Measurements from ENCODE around the gene C6orf132.

C6orf132 gene

DNA sequence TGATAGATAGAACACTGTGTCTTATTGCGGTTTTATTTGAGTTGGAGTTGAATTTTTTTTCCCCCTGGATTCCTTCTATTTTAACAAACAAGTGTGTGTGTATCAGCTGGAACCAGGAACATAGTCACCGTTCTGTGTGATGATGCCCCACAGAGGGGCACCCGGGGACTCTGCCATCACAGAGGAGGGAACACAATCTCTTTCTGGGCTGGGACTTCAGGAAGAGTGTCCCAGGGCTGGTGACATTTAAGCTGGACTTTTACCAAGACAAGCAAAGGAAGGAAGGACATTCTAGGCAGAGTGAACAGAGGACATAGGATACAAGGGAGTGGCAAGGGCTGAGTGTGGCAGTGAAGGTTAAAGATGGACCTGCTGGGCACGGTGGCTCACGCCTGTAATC lies 58.9 kb downstream of the C6orf132 start:
- no peak for DNase-seq (ENCODE audit: low read depth)
- no peak overlapping the region for H3K4me3 ChIP-seq (ENCODE audit: low read depth, low read length)
- TF ChIP-seq, protein P1, sequence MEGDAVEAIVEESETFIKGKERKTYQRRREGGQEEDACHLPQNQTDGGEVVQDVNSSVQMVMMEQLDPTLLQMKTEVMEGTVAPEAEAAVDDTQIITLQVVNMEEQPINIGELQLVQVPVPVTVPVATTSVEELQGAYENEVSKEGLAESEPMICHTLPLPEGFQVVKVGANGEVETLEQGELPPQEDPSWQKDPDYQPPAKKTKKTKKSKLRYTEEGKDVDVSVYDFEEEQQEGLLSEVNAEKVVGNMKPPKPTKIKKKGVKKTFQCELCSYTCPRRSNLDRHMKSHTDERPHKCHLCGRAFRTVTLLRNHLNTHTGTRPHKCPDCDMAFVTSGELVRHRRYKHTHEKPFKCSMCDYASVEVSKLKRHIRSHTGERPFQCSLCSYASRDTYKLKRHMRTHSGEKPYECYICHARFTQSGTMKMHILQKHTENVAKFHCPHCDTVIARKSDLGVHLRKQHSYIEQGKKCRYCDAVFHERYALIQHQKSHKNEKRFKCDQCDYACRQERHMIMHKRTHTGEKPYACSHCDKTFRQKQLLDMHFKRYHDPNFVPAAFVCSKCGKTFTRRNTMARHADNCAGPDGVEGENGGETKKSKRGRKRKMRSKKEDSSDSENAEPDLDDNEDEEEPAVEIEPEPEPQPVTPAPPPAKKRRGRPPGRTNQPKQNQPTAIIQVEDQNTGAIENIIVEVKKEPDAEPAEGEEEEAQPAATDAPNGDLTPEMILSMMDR (IDR thresholded peaks at IDR 0.05; ENCODE audit: control insufficient read depth, extremely low read depth, insufficient read depth): no peak

DNA sequence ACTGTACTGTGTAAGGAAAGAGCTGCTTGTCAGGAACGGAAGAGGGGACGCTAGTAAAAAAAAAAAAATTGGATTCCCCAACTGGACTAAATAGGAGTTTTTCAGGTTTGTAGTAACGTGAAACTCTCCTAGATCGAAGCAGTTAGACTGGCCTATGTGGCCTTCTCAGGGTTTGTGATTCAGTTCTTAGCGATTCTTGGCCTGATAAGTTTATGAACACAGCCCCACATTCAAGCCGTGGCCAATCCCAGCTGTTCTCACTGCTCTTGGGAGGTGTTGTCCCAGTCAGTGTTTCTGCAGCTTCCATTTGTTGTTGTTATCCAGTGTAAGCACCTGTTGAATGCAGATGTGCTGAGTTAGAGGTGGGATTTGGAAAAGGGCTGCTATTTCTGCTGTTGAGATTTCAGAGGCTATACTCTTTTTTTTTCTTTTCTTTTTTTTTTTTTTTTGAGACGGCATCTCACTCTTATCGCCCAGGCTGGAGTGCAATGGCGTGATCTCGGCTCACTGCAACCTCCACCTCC lies 62.4 kb downstream of the C6orf132 start:
- DNase-seq (ENCODE audit: low read depth): no peak
- TF ChIP-seq, protein P1 (IDR thresholded peaks at IDR 0.05; ENCODE audit: control insufficient read depth, extremely low read depth, insufficient read depth): no peak
- no peak overlapping the region for H3K4me3 ChIP-seq (ENCODE audit: low read depth, low read length)

DNA sequence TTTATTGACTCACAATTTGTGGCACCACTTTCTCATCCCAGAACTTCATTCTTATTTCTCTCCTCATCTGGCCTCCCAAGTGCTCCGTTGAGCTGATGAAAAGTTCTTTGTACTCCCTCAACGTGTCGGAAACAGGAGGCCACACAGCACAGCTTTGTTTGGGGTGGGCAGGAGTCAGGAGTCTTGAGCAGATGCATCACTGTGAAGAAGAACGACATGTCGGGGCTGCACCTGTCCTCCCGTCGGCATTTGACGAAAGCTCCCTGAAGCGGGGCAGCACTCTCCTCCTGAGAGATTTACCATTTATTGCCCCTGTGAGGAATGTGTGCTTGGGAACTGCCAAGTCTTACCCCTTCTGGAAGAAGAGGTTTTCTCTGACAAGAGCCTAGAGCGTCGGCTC lies 64.0 kb downstream of the C6orf132 start:
- no peak overlapping the region for H3K4me3 ChIP-seq (ENCODE audit: low read depth, low read length)
- TF ChIP-seq, protein P1 (IDR thresholded peaks at IDR 0.05; ENCODE audit: control insufficient read depth, extremely low read depth, insufficient read depth): no peak
- no peak for DNase-seq (ENCODE audit: low read depth)

DNA sequence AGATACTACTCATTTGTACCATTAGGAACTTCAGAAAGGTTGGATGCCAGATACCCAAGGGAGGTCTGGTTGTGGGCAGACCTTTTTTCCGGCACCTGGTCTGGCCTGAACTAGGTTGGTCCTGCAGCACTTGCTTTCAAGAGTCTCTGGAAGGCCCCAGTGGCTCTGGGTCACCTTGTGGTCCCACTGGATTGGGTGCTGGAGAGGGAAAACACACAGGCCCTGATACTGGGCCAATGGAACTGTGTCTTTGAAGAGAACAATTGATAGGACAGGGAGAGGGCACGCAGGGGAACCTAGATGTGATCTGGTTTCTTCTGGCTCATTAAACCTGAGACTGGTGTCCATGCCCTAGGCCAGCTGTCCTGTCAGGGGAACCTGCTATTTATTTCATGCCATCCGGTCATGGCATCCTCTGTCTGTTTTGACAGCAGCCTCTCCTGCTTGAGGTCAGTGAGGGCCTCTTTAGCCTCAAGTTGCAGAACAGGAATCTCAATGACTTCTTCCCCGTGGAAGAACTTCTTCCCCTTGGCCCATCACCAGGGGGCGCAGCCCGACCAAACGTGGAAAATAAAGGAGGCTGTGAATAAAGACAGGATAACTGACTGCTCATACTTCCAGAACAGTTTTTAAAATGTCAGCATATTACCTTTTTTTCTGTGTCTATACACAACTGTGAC lies 67.1 kb downstream of the C6orf132 start:
- peak; percentile 72 for DNase-seq (ENCODE audit: low read depth)
- no peak overlapping the region for H3K4me3 ChIP-seq (ENCODE audit: low read depth, low read length)
- TF ChIP-seq, protein P1 (IDR thresholded peaks at IDR 0.05; ENCODE audit: control insufficient read depth, extremely low read depth, insufficient read depth): peak; percentile 86

DNA sequence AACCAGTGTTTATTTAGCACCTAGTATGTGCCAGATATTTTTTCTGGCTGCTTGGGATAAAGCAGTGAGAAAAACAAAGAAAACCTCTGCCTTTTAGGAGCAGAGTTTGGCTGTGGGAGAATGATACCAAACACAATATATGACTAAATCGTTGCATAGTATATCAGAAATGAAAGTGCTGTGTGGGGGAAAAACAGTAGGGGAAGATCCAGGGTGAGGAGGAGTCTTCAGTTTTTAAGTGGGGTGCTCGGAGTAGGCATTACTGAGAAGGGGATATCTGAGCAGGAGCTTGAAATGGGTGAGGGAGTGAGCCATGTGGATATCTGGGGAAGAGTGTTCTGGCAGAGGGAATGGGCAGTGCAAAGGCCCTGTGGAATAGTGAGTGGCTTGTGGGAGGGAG lies 69.1 kb downstream of the C6orf132 start:
- TF ChIP-seq, protein P1 (IDR thresholded peaks at IDR 0.05; ENCODE audit: control insufficient read depth, extremely low read depth, insufficient read depth): no peak
- DNase-seq (ENCODE audit: low read depth): no peak
- H3K4me3 ChIP-seq (ENCODE audit: low read depth, low read length): no peak overlapping the region

DNA sequence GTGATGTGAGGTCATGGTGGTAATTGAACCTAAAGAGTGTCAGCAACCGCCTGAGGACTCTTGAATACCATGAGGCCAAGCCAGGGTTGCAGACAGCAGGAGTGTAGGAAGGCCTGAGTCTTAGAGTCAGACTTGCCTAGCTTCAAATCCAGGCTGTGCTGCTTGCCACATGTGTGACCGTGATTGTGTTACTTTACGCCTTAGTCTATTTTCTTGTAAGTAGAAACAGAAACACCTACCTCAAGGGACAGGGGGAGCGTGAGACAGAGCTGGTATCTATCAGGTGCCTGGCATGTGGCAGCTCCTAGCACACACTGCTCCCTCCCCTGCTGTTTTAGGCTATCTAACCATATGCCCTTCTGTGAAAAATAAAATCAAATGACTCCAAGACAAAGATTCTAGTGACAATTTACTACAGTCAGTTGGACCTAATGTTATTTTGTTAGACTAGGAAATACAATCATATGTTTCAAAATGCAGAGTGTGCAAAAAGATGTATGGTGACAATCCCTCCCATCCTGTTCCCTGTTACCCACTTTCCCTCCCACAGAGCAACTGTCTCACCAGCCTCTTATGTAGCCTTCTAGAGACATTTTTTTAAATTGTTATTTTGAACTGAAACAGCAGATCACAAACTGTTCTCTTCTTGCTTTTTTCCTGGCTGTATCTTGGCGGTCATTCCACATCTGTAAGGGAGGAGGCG lies 70.4 kb downstream of the C6orf132 start:
- TF ChIP-seq, protein P1 (IDR thresholded peaks at IDR 0.05; ENCODE audit: control insufficient read depth, extremely low read depth, insufficient read depth): no peak
- no peak for DNase-seq (ENCODE audit: low read depth)
- no peak overlapping the region for H3K4me3 ChIP-seq (ENCODE audit: low read depth, low read length)

All from LNCaP clone FGC (cell line).